Sigmoid colon (tissue), 7 donors: ENCODE measurements around the gene COLEC11. TPM values are rescaled to one million over a fixed set of nuclear protein-coding genes. Genes with fewer than 3 reads are reported as not detected.
A peak's percentile ranks its signal among the peaks of the same experiment; 100 is the strongest.

ENCODE experiments used
- DNase-seq: peaks from one replicate; pipeline ENCODE4 v3.0.0-alpha.2; 2019
- H3K27ac ChIP-seq, 4 donors: fragments of 200-600 bp; sonication (generic); one replicate each; pipeline ENCODE4 v1.5.1; 2016 to 2019; ENCODE audit warnings: mild to moderate bottlenecking in 1 of 4
- H3K27me3 ChIP-seq, 3 donors: fragments of 200-600 bp; sonication (generic); one replicate each; pipeline ENCODE4 v1.5.1; 2019; ENCODE audit warnings: mild to moderate bottlenecking in 1 of 3
- H3K36me3 ChIP-seq, 4 donors: fragments of 200-600 bp; sonication (generic); one replicate each; pipeline ENCODE4 v1.5.1; 2016 to 2019
- H3K4me1 ChIP-seq, 4 donors: fragments of 200-600 bp; sonication (generic); one replicate each; pipeline ENCODE4 v1.5.1; 2017 to 2019
- H3K4me3 ChIP-seq, 4 donors: fragments of 200-600 bp; sonication (generic); one replicate each; pipeline ENCODE4 v1.5.1; 2017 to 2019; ENCODE audit warnings: mild to moderate bottlenecking in 2 of 4, moderate library complexity in 1 of 4
- H3K9me3 ChIP-seq, 4 donors: fragments of 200-600 bp in 3 of 4; sonication (generic) in 3 of 4; one replicate each; pipeline versions ENCODE4 v1.5.1 to v1.6.1; 2013 to 2019
- EP300 ChIP-seq, 4 donors: sonication (generic); formaldehyde crosslinking; IDR thresholded peaks; one replicate each; pipeline ENCODE4 v1.6.1; 2017; ENCODE audit warnings: antibody characterized with exemption in 4 of 4
- POLR2A ChIP-seq, 2 donors: fragments of 450-650 bp; IDR thresholded peaks; one replicate each; pipeline ENCODE4 v1.6.1; 2016; ENCODE audit warnings: antibody characterized with exemption in 2 of 2, mild to moderate bottlenecking in 2 of 2, moderate library complexity in 2 of 2
- POLR2AphosphoS5 ChIP-seq, 4 donors: sonication (generic); formaldehyde crosslinking; IDR thresholded peaks; one replicate each; pipeline ENCODE4 v1.6.1; 2017; ENCODE audit warnings: antibody characterized with exemption in 4 of 4
- WGBS, 2 donors: extraction: QIAGEN DNeasy Blood & Tissue Kit; methylation state at CpG; one replicate each; pipeline ENCODE4 v1.1.7; 2013; 5-methylcytosine and 5-hydroxymethylcytosine counted together
- intact Hi-C: fragments of 100-400 bp; cut with DNase I; formaldehyde crosslinking; loops from one replicate; pipeline ENCODE4 v1.15.1; 2023
- polyA plus RNA-seq, 3 donors: library from polyadenylated mRNA; stranded (reverse); fragments of 200-250 nt; gene quantifications; one replicate each; pipeline ENCODE4 v1.2.3, GENCODE V29; 2013
- total RNA-seq, 4 donors: library from RNA; depleted of rRNA; stranded (reverse); fragments of >200 nt; gene quantifications; one replicate each; pipeline ENCODE4 v1.1.0, GENCODE V29; 2016
- TF ChIP-seq, protein P1 (sequence below), 4 experiments: fragments of 450-650 bp in 3 of 4; fragments of 200-600 bp in 1 of 4; IDR thresholded peaks; one replicate each; pipeline ENCODE4 v1.5.1; 2016 to 2019; ENCODE audit warnings: antibody characterized with exemption in 4 of 4, mild to moderate bottlenecking in 3 of 4, moderate library complexity in 2 of 4
- donor health status: healthy with polysubstance abuse.
- donor health status: Bipolar disorder and iron deficiency.
- donor health status: healthy.

The COLEC11 gene
- total RNA-seq = 1 to 10 TPM; 2.3 to 8.2 (median 3.1) TPM
- polyA plus RNA-seq = 1 to 10 TPM in 2 of 3 donors, under 1 TPM in 1; 0.92 to 3.0 (median 1.3) TPM

DNA sequence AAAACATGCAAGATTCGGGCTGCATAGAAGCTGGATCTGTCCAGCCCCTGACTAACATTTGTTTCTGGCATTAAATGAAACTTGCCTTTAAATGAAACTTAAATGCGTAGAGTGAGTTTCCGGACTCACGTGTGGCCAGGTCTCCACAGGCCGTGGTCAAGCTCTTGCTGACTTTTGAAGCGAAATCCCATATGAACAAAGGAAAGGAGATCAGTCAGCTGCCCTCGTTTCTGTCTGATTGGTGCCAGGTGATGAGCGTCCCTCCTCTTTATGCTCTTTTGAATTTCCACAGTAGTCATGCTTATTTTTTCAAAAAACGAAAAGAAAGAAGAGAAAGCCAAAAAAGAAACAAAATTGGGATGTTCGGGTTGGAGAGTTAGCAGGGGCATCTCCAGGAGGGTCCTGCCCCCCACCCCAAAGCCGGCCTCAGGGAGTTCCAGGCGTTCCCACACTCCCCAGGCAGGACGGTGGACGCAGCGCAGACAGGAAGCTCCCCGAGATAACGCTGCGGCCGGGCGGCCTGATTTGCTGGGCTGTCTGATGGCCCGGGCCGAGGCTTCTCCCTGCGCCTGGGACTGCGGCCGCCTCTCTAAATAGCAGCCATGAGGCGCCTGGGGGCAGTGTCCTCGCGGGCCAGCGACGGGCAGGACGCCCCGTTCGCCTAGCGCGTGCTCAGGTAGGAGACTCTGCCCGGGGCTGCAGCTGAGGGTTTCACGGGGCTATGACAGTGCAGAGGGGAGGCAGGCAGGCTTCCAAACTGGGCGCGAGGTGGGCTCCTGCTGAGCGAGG is at the start of gene COLEC11:
Gene COLEC11 (plus strand): TSS at position 620 of the 789 bp plus-strand sequence. CDS start 9,229 bp downstream, outside the sequence.
- peak within 1 kb of the TSS in 2 of 4 donors; percentile 24 to 32 for H3K4me3 ChIP-seq
- intact Hi-C loops = no loop called here
- TF ChIP-seq EP300 (IDR thresholded peaks at IDR 0.05) (no peak), POLR2AphosphoS5 (IDR thresholded peaks at IDR 0.05) (no peak), POLR2A (IDR thresholded peaks at IDR 0.05) (no peak)
- TF ChIP-seq, protein P1, sequence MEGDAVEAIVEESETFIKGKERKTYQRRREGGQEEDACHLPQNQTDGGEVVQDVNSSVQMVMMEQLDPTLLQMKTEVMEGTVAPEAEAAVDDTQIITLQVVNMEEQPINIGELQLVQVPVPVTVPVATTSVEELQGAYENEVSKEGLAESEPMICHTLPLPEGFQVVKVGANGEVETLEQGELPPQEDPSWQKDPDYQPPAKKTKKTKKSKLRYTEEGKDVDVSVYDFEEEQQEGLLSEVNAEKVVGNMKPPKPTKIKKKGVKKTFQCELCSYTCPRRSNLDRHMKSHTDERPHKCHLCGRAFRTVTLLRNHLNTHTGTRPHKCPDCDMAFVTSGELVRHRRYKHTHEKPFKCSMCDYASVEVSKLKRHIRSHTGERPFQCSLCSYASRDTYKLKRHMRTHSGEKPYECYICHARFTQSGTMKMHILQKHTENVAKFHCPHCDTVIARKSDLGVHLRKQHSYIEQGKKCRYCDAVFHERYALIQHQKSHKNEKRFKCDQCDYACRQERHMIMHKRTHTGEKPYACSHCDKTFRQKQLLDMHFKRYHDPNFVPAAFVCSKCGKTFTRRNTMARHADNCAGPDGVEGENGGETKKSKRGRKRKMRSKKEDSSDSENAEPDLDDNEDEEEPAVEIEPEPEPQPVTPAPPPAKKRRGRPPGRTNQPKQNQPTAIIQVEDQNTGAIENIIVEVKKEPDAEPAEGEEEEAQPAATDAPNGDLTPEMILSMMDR (IDR thresholded peaks at IDR 0.05) = peak in 1 of 4 experiments; percentile 23
- WGBS, 2 donors = 45 to 78% methylated on average over 40 of the region's 40 CpGs
- H3K27me3 ChIP-seq = no peaks in the 10 kb centered on the region
- peaks cover 0 to 12% (median 6%) of the 10 kb centered on the region in 4 donors for H3K4me1 ChIP-seq
- DNase-seq = no peak
- no peaks in the 10 kb centered on the region for H3K36me3 ChIP-seq
- peak within 1 kb of the TSS in 1 of 4 donors; percentile 31 for H3K27ac ChIP-seq
- H3K9me3 ChIP-seq = no peaks in the 10 kb centered on the region

DNA sequence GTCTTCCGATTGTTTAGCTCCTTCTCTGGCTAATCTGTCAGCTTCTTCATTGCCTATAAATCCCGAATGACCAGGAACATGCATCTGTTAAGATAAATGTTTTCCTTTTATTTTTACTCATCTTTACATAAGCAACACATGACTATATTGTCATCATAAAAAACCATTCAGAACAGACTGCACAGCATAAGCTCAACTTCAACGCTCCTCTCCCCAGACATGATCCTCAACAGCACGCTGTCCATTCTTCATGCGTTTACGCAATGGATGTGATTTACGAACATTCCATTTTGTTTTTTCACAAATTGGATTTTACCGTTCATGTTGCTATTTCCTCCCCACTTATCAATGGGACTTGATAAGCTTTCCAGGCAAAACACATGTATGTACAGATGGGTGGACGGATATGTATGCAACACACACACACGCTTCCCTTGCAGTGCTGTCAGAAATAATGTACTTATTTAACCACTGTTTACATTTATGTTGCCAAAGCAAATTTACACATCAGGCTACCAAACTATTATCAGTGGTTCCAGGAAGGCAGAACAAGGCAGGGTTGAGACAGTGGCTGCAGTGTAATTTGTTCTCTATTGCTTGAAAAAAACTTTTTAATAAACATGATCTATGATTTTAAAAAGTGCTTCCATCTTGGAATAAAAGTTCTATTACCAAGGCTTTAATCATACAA is 49.0 kb upstream of the COLEC11 start:
- no peak for DNase-seq
- Histone ChIP-seq H3K36me3 (peaks cover 30 to 98% (median 50%) of the 10 kb centered on the region in 4 donors), H3K27ac (peak overlapping the region in 2 of 4 donors; percentile 14 to 55), H3K4me1 (no peaks in the 10 kb centered on the region), H3K27me3 (no peaks in the 10 kb centered on the region), H3K4me3 (no peak overlapping the region), H3K9me3 (no peaks in the 10 kb centered on the region)
- 83 to 85% methylated on average over 10 of the region's 10 CpGs for WGBS, 2 donors
- TF ChIP-seq, protein P1 (IDR thresholded peaks at IDR 0.05) = no peak
- TF ChIP-seq POLR2AphosphoS5 (IDR thresholded peaks at IDR 0.05) = peak in 2 of 4 donors; percentile 30 to 67
- TF ChIP-seq POLR2A (IDR thresholded peaks at IDR 0.05) = no peak
- peak in 1 of 4 donors; percentile 37 for TF ChIP-seq EP300 (IDR thresholded peaks at IDR 0.05)
- intact Hi-C loops = no loop called here

DNA sequence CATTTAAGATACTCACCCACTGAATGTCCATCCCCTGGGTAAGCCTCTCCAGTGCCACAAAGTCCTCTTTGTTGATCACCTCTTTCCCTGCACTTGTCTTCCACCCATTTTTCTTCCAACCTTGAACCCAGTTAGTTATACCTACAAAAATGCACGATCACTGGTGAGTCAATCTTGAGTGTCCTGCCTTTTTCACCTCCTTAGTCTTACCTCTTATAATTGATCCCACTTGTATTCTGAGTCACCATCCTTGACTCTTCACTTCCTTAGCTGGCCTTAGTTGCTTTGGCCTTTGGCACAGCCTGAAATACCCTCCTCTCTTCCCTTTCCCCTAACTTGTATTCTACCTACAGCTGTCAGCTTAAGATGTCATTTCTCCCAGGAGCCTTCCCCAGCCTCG is 47.0 kb upstream of the COLEC11 start:
- 95 to 99% methylated on average over 2 of the region's 2 CpGs for WGBS, 2 donors
- no peak for DNase-seq
- no peak overlapping the region for H3K27ac ChIP-seq
- TF ChIP-seq, protein P1 (IDR thresholded peaks at IDR 0.05) = no peak
- TF ChIP-seq POLR2A (IDR thresholded peaks at IDR 0.05) (no peak), EP300 (IDR thresholded peaks at IDR 0.05) (no peak), POLR2AphosphoS5 (IDR thresholded peaks at IDR 0.05) (no peak)
- peaks cover 30 to 98% (median 61%) of the 10 kb centered on the region in 4 donors for H3K36me3 ChIP-seq
- no peak overlapping the region for H3K4me3 ChIP-seq
- intact Hi-C loops = no loop called here
- no peaks in the 10 kb centered on the region for H3K27me3 ChIP-seq
- H3K9me3 ChIP-seq = no peaks in the 10 kb centered on the region
- no peaks in the 10 kb centered on the region for H3K4me1 ChIP-seq

DNA sequence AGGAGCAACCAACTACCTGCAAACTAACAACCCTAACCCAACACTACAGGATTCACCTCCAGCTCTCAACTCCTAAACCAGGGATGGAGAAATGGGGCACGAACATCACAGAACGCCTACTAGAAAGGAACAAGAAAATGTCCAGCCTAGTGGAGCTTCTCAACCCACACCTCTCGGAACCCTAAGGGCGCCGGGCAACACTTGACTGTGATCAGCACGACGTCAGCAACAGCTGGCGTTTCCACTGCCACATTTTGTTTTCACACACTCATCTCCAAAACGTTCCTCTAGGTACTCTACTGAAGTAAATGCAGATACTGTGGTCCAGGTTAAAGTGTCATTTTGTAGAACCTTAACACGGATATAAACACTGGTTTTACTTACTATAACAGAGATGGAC is 41.0 kb upstream of the COLEC11 start:
- WGBS, 2 donors = 90 to 93% methylated on average over 10 of the region's 10 CpGs
- peaks cover 0 to 15% (median 15%) of the 10 kb centered on the region in 4 donors for H3K4me1 ChIP-seq
- intact Hi-C loops = loop anchor here (2.0 kb wide), 1 partner anchor 17 kb away; no protein-coding TSS in a partner anchor
- H3K4me3 ChIP-seq = no peak overlapping the region
- DNase-seq = no peak
- no peaks in the 10 kb centered on the region for H3K9me3 ChIP-seq
- H3K27me3 ChIP-seq = no peaks in the 10 kb centered on the region
- peaks cover 5 to 75% (median 38%) of the 10 kb centered on the region in 4 donors for H3K36me3 ChIP-seq
- TF ChIP-seq, protein P1 (IDR thresholded peaks at IDR 0.05) = no peak
- TF ChIP-seq POLR2A (IDR thresholded peaks at IDR 0.05) = no peak
- no peak for TF ChIP-seq POLR2AphosphoS5 (IDR thresholded peaks at IDR 0.05)
- TF ChIP-seq EP300 (IDR thresholded peaks at IDR 0.05) = no peak
- no peak overlapping the region for H3K27ac ChIP-seq
